Activated CD8-positive, alpha-beta memory T cell treated with anti-CD3 and anti-CD28 coated beads, Interleukin-2, amount 50 U/mL, for 1 hour (primary cell): ENCODE data around the gene PGP.
A peak's percentile ranks its signal among the peaks of the same experiment; 100 is the strongest.

Experiments used
- DNase-seq: peaks from one replicate; pipeline ENCODE4 v3.0.0-alpha.2; 2020; ENCODE audit errors: extremely low read depth

The PGP gene

DNA sequence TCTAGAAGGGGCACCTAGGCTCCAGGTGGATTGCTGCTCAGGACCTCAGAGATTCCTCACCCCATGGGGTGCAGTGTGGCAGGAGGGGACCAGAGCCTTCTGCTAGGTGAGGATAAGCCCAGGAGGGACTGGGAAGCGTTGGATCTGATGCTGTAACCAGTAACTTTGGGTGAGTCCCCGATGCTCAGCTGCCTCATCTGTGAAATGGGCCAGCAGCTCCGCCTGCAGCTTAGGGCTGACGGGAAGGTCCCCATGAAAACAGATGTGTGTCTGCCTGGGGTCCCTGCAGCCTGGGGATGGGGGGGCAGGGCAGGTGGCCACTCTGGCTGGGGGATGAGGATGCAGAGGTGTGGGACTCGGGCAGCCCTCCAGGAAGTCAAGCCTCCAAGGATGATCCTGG is 15.5 kb downstream of the PGP start:
- no peak for DNase-seq

DNA sequence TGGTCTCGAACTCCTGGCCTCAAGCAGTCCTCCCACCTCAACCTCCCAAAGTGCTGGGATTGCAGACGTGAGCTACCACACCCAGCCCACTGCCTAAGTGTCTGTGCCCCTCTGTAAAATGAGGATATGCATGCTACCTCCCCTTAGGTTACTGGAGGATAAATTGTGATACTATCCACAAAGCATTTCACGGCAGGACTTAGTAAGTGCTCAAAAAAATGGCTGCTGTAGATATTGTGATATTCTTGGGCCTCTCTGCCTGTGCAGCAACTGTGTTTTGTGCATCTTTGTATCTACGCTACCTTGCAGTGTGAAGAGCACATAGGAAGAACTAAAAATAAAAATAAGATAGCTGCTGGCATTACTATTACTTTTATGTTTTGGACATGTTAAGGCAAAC is 16.4 kb downstream of the PGP start:
- no peak for DNase-seq

DNA sequence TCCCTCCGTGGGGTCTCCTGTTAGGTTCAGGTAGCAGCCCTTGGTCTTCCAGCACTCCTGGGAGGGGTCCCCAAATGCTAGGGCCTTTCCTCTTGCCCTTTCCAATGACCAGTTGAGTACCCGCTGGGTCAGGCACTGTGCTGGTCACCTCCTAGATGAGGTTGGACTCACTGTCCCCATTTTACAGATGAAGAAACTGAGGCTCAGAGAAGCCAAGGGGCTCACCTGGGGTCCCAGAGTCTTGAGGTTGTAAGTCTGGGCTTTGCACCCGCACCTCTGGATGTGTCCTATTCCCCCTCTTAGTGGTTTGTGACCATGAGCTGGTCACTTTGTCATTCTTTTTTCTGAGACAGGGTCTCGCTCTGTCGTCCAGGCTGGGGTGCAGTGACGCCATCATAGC is 16.9 kb downstream of the PGP start:
- DNase-seq = no peak

DNA sequence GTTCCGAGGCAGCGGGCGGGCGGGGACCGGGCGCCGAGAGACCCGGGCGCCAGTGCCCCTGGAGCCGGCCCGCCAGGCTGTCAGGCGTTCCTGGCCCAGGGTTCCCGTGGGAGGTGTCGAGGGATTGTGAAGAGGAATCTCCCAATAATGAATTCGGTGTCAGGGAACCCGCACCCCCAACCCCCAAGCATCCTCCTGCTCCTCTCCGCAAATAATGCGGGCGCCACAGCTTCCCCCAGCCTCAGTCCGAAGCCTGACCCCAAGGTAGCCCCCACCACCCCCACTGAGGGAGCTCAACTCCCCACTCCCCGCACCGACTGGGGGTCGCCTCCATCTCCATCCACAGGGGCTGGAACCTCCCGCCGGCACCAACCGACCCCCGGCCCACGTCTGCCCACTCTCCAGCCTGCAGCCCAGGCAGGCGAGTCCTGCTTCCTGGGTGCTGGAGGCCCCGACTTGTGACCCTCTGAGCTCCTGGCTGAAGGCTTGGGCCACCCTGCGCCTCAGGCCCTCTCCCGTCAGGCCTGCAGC is 17.6 kb downstream of the PGP start:
- no peak for DNase-seq

DNA sequence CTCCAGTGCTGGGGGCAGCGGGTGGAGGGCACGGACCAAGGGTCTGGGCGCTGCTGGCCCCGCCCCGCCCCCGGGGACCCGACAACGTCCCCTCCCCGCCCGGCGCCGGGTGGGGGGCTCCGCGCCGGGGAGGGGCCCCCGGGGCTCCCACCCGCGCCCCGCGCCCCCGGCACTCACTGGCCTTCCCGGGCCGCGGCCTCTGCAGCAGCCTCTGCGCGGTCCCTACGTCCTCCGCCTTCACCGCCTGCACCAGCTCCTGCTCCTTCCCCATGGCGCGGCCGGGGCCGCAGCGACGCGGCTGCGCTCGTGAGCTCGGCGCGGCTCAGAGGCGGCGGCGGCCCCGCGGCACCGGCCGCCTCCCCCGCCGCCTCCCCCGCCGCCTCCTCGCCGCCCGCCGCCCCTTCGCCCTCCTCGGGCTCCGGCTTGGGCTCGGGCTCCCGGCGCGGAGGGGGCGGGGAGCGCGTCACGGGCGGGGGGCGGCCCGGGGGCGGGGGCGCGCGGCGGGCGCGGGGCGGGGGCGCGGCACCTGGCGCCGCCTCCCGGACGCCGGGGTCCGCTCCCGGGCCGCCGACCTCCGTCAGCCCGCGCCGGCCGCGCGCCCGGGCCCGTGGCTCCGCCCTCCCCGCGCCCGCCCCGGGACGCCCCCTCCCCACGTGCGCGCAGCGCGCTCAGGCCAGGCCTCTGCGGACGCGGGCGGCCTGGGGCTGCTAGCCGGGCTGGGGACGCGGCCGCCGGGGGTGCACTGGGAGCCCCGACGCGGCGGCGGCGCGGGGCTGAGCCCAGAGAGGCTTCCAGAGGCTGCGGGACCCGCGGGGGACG is 18.3 kb downstream of the PGP start, which contains the start of gene CASKIN1:
TSS of gene CASKIN1 (minus strand) at position 444 of the 819 bp plus-strand sequence. CDS start at position 271, 173 bp downstream.
- DNase-seq = no peak

DNA sequence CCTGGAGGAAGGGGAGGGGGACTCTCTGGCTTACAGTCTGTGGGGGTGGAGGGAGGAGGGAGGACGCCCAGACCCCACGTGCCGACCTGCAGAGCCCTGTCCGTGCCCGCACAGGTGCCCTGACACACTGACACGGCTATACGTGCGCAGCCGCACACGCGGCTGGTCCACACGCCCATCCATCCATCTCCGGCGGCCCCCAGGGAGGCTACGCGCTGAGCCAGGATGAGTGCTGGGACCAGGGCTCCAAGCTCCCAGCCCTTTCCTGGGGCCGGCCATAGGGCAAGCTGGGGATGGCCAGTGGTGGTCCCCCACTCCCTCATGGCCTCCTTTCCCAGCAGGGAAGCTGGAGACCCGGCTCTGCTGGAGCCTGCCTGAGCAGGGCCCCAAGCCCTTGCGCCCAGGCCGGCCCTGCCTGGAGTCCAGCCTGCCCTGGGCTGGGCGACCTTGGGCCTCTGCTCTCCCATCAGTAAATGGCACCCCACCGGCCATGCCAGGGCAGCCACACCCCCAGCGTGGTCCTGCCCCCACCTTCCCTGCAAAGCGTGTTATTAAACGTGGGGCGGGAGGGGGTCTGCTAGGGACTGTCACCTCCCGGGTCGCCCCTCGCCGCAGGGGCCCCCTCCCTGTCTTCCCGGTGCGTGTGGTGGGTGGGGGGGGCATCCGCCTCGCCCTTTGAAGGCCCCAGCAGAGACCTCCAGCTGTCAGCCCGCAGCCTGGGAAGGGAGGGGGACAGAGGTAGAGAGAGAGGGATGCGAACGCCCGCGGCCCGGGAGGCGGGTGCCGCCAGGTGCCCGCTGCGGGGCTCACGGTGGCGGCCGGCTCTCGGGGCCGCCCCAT is 19.1 kb downstream of the PGP start:
- no peak for DNase-seq

DNA sequence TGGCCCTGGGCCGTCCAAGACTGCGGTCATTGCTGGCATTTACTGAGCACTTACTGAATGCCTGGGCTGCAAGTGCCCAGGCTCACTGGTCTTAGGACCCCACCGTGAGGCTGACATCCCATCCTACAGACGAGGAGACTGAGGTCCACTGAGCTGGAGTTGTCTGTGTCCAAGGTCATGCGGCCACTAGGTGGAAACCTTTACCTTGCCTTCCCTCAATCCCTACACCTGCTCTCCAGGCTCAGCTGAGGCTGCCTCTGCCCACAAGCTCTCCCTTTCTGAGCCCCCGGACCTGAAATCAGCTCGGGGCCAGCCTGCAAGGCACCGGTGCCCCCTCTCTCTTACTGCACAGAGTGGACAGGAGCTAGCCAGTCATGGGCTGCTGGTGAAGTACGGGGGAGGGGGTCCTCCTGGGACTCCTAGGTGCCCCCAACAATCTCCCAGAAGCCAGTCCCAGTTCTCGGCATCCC is 19.8 kb downstream of the PGP start:
- DNase-seq = peak; percentile 25

DNA sequence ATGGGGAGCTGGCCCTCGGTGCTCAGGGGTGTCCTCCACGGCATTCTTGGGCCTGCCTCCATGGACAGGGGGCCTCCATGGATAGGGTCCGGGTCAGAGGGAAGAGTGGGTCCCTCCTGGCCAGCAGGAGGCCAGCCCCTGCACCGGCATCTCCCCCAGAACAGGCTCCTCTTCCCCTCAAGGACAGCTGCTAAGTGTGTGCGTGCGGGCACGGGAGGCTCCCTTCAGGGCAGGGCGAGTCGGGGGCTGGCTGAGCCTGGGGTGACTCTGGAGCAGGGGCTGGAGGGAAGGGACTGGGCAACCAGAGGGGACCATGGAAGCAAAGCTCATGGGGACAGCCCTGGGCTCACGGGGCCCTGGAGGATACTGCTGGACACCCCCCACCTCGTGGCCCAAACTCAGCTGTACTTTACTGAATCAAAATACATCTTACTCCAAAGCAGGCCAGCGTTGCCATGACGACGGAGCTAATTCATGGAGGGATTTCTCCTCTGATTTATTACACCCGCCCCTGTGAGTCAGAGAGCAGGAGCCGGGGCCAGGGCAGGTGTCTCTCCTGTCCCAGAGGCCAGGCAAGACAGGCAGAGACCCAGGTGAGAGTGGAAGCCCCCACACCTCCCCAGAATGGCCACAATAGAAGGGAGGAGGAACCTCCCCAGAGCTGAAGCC is 20.3 kb downstream of the PGP start:
- no peak for DNase-seq

DNA sequence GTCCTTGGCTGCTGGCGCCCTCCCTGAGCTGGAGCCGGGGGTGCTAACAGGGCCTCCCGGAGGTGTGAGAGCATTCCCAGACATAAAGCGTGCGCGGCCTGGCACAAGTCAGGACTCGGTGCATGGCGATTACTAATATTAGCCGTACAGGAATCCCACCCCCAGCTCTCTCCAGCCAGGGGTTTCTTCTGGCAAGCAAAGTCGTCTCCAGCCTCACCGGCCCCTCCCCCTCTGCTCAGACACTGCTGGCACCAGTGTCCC is 23.3 kb downstream of the PGP start:
- no peak for DNase-seq

DNA sequence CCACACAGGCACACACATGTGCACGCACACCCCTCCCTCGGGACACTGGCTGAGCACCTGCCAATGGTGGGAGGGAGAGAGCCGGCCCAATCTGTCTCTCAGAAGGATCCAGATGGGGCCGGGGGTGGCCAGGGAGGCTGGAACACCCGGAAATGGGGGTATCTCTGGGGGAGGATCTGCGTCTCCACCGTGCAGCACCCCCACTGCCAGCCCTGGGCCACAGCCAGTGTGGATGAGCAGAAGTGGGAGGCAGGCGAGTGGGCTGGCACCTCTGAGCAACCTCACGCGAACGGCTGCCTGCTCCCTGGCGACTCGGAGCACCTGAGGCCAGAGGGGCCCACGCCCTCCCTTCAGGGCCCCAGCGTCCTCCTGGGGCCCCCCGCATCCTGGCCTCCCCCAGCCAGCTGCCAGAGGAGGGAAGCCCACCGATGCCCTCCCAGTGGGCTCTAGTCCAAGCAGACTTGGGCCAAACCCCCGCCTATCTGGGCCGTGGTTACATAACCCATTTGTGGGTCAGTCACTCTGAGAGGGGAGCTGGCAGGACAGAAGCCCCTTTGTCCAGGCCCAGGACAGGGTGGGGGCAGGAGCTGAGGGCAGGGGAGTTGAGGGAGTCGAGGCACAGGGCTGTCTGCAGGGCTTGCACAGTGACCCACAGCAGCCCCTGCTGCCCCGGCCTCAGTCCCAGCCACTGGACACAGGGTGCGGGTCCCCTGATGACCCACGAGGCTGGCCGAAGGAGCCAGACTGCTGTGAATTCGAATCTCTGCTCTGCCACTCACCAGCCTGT is 23.8 kb downstream of the PGP start:
- DNase-seq = no peak

DNA sequence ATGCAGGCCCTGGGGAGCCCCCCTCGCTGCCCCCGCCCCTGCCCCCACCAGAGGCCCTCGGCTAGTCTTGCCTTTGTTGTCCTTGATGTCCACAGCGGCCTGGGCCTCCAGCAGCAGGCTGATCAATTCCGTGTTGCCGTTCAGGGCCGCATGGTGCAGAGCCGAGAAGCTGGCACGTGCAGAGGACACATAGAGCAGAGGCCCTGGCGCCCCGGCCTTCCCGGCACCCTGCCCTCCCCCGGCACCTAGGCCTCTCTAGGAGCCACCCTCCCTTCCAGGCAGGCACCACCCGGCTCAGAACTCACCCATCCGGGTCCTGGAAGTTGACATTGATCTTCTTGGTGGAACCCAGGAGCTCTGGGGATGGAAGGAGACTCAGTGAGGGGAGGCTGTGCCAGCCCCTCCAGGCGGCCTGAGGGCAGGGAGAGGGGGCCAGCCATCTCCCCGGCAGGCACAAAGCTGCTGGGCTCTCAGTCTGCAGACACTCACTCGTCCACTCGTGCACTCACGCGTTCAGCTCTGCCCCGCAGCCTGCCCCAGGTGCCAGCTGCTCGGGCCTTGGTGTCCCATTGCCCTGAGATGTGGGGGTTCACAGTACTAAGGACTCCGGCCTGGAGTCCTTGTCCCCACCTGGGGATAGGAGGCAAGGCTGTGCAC is 24.5 kb downstream of the PGP start:
- DNase-seq = no peak

DNA sequence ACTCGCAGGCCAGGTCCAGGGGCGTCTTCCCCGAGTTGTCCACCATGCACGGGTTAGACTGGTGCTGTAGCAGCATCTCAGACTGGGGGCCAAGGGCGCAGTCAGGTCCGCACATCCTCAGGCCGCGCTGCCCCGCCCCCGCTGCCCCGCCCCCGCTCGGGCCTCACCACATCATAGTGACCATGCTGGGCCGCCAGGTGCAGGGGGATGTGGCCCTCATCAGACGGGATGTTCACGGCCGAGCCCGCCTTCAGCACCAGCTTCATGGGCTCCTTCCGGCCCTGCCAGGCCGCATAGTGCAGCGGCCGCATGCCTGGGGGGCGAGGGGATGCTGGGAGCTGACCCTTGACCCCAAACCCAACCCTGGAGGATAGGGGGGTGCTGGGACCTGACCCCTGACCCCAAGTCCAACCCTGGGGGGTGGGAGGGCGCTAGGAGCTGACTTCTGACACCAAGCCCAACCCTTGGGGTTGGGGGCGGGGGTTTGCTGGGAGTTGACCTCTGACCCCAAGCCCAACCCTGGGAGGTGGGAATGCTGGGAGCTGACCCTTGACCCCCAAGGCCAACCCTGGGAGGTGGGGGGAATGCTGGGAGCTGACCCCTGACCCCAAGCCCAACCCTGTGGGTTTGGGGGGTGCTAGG is 25.3 kb downstream of the PGP start:
- DNase-seq = no peak

DNA sequence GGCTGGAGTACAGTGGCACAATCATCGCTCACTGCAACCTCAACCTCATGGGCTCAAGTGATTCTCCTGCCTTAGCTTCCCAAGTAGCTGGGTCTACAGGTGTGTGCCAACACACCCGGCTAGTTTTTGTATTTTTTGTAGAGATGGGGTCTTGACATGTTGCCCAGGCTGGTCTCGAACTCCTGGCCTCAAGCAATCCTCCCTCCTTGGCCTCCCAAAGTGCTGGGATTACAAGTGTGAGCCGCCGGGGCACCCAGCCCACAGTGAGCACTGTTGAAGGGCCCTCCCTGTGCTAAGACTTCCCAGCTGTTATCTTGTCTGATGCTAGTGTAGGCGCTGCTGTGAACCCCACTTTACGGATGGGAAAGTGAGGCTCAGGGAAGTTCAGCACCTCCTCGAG is 26.2 kb downstream of the PGP start:
- no peak for DNase-seq

DNA sequence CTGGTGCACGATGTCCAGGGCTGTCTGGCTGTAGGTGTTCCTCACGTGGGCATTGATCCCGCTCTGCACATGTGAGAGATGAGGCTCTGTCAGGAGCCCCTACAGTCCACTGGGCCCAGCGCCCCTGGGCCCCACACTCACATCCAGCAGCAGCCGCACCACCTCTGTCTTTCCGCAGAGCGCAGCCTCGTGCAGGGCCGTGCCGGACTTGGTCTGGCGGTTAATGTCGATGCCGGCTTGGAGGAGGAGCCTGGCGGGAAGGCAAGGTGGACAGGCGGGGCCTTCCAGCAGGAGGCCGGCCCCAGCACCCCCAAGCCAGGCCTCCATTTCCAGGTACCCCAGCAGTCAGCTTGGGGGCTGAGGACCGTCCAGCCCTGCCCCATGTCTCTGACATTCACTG is 27.4 kb downstream of the PGP start:
- no peak for DNase-seq

DNA sequence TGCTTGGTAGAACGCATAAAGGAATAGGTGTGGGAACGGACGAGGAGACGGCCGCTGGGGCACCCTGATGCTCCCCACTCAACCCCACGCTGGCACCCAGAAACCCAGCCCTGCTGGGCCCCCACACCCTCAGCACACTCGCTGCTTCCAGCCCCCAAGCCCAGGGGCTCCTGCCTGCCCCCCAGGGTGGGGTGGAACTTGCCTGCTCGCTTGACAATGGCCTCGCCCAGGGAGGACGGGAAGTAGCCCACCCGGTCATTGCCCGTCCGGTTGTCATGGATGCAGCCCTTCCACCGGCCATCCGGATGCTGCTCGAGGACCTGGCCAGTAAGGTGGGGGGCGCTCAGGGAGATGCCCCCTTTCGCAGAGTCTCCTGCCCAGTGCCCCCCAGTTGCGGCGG is 28.1 kb downstream of the PGP start:
- no peak for DNase-seq

DNA sequence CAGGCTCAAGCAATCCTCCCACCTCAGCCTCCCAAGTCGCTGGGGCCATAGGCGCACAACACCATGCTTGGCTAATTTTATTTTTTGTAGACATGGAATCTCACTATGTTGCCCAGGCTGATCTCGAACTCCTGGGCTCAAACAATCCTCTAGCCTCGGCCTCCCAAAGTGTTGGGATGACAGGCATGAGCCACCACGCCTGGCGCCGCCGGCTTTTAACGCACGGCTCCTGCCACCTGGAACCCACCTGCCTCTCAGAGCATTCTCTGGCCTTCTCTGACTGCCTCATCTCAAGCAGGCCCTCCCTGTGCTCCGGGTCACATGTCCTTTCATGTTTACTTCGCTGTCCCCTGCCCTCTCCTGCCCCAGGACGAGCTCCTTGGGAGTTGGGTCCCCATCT is 28.6 kb downstream of the PGP start:
- DNase-seq = no peak

DNA sequence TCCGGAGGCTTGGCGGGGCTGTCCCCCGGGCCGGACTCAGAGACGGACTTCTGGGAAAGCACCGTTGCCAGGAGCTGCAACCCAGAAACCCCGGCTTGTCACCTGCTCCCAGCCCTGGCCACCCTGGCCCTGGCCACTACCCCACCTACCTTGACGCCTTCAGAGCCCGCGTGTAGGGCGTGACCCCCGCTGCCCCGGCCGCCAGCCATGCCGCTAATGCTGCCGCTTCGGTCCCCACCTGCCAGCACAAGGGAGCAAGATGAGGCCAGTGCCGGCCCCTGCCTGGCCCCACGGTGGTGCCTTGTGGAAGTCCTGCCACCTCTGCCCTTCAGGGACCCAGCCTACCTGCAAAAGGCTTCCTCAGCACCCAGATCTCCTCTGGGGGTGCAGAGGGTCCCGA is 29.7 kb downstream of the PGP start:
- no peak for DNase-seq

DNA sequence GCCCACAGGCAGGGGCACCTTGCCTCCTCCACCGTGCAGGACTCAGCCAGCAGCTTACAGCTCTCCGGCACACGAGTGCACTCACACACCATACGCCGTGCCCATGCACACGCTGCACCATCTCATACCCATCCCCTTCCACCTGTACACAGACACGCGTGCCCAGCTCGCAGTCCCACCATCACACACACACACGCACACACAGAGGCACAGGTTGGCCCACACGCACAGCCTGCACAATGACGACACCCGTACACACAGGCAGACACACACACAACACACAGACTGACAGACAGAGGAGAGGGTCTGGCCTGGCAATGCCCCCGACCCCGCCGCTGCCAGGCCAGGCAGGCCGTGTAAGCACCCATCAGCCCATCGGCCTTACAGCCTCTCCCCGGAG is 30.3 kb downstream of the PGP start:
- no peak for DNase-seq

DNA sequence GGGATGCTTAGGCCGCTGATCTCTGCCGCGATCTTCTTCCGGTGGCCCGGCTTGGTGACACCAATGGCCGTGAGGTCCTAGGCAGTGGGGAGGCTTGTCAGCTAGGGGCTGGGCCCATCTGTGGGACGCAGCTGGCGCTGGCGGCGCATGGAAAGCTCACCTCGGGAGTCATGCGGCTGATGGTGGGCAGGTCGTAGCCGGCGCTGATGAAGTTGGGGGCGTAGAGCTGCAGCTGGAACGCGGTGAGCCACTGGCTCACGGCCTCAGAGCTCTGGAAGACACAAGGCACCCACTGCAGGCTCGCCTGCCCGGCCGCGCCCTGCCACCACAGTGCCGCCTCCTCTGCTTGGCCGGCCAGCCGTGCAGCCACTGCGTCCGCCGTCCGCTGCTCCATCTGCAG is 31.0 kb downstream of the PGP start:
- no peak for DNase-seq

DNA sequence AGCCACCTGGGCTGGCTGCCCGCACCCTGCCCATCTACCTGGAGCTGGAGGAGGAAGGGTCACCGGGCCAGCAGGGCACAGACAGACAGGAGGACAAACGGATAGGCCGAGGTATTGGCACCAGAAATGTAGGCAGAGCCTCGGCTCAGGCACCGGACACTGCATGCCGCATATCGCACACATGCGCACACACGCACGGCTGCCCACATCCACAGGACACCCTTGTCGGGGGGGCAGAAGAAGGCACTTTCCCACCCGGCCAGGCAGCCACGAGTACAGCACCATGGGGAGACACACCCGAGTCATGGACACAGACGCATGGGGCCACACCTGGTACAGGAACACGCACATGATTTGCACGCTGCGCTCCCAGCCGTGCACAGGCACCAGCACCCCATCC is 32.7 kb downstream of the PGP start:
- no peak for DNase-seq
